ENCODE data around the gene RBM22.

RBM22 gene

GRCh38 chr5:150641824-150642566 lies 58.9 kb downstream of the RBM22 start:
- Histone ChIP-seq H3K27ac (peak overlapping the region in 17 of 21 experiments; percentile 2 to 88 (median 78)), H3K4me3 (peak overlapping the region in 1 of 7 experiments; percentile 1)

DNA sequence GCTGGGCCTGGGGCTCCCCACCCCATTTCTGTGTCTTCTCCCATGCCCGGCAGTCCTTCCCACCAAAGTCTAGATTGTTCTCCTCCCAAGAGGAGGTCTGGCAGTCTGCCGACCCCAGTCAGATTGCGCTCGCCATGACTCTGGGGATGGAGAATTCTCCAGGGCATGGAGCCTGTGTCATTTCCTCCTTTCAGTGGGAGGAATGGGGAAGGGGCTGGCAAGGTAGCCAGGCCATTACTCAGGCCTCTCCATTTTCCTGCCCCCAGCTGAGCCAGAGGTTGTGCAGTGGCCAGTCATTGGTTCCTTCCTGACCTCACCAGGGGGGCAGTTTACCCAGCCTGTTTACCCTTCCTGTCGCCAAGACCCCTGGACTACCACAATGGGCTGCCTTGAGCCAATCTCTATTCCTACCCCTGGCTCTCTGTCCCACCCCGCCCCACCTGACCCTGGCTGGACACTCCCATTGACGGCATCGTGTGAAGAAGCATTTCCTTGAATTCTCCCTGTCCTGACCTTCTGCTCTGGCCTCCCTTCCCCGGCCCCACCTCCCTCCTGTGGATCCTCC lies 59.8 kb downstream of the RBM22 start:
- peak overlapping the region in 19 of 21 experiments; percentile 54 to 88 (median 79) for H3K27ac ChIP-seq
- peak overlapping the region in 2 of 7 experiments; percentile 11 to 15 for H3K4me3 ChIP-seq

Measured in skin epidermis (tissue), 12 donors.